Neural progenitor cell (in vitro differentiated cells): ENCODE data around the gene ARL11.

Experiments
- EZH2 ChIP-seq: fragments of 200-600 bp; sonication (generic); IDR thresholded peaks from 2 replicates; pipeline ENCODE4 v1.6.1; 2017; ENCODE audit warnings: antibody characterized with exemption, mild to moderate bottlenecking, moderate library complexity
- EZH2phosphoT487 ChIP-seq: fragments of 200-600 bp; sonication (generic); IDR thresholded peaks from 2 replicates; pipeline ENCODE4 v1.6.1; 2017; ENCODE audit warnings: antibody characterized with exemption
- TF ChIP-seq, protein P1 (sequence below): fragments of 200-600 bp; sonication (generic); IDR thresholded peaks from 2 replicates; pipeline ENCODE4 v1.5.1; 2017; ENCODE audit warnings: antibody characterized with exemption, mild to moderate bottlenecking

GRCh38 chr13:49620170-49620621 lies 8.1 kb upstream of the ARL11 start:
- TF ChIP-seq, protein P1, sequence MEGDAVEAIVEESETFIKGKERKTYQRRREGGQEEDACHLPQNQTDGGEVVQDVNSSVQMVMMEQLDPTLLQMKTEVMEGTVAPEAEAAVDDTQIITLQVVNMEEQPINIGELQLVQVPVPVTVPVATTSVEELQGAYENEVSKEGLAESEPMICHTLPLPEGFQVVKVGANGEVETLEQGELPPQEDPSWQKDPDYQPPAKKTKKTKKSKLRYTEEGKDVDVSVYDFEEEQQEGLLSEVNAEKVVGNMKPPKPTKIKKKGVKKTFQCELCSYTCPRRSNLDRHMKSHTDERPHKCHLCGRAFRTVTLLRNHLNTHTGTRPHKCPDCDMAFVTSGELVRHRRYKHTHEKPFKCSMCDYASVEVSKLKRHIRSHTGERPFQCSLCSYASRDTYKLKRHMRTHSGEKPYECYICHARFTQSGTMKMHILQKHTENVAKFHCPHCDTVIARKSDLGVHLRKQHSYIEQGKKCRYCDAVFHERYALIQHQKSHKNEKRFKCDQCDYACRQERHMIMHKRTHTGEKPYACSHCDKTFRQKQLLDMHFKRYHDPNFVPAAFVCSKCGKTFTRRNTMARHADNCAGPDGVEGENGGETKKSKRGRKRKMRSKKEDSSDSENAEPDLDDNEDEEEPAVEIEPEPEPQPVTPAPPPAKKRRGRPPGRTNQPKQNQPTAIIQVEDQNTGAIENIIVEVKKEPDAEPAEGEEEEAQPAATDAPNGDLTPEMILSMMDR = no peak
- no peak for TF ChIP-seq EZH2
- TF ChIP-seq EZH2phosphoT487 = no peak
